ENCODE results near the gene EPOP. TPM values are rescaled to one million over a fixed set of nuclear protein-coding genes. Genes with fewer than 3 reads are reported as not detected.

EPOP gene
- total RNA-seq, 1 donor from 2014 or later: 1.2 TPM

DNA sequence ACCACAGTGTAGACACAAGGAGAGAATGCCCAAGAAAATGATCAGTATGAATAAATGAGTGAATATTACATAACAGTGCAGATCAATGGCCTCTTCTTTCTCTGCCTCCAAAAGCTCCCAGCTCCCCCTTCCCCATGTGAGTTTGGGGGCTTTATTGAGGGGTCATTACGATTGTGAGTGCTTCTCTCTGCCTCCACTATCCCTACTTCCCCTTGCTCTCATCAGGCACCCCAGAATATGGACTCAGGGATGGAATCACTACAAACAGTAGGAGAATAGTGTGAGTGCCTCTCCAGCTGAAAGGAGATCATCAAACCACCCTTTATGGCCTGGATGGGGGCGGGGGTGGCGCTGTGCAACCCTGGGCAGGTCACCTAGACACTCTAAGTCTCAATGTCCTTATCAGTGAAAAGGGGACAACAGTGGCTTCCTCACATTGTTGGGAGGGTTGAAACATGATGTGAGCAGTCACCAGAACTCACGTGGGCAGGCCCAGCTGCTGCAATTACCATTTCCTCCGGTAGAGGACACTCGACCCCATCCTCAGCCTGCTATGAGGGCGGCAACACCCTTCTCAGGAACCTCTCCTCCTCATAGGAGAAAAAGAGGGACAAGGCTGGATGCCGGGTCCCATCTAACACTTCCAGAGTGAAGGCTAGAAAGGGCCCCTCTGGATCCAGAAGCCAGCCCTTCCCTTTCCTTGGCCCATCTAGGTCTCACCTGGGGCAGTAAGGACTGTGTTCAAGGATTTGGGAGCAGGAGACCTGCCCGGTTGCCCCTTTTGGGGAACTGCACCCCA is 2.1 kb upstream of the EPOP start:
- DNase-seq (ENCODE audit: low read depth): peak; percentile 90

DNA sequence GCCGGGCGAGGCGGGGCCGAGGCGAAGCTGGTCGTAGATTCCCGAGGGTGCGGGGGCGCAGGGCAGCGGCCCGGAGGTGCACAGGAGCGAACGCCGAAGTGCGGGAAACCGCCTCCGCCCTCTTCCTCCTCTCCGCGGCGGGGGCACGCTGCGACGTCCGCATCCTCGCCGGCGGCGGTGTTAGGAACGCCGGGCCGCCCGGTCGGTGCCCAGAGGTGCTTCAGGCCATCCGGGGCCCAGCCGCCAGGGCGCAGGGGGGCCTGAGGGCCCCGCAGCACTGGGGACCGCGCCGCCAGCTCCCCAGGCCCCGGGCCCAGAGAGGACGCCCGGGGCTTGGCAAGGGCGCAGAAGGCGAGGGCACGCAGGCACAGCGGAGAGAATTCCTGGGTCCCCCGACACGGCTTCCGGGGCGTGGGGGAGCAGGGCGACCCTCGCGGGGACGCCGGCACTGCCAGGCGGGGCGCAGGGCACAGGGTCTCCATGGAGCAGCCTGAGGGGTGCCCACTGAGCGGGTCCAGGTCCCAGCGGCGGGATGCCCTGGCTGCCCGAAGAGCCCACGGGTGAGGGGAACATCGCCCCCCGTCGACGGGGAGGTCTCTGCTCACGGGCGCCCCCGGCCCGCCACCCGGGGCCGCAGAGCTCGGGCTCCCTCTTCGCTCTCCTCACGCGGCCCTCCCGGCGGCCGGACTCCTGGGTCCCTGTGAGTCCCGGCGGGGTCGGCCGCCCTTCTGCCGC is 576 bp downstream of the EPOP start:
- DNase-seq (ENCODE audit: low read depth): no peak

DNA sequence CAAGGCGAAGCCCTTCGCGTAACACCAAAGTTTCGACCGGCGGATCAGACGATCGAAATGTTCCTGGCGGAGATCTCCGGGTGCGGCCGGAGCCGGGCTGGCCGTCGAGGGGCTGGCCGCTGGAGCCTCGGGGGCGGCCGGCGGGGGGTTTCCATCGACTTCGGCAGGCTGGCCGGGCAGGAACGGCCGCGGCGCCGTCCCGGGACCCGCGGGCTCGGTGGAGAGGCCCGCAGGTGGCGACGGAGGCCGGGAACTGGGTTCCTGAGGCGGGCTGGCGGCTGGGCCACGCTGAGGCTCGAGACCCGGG is 1.1 kb downstream of the EPOP start:
- no peak for DNase-seq (ENCODE audit: low read depth)

DNA sequence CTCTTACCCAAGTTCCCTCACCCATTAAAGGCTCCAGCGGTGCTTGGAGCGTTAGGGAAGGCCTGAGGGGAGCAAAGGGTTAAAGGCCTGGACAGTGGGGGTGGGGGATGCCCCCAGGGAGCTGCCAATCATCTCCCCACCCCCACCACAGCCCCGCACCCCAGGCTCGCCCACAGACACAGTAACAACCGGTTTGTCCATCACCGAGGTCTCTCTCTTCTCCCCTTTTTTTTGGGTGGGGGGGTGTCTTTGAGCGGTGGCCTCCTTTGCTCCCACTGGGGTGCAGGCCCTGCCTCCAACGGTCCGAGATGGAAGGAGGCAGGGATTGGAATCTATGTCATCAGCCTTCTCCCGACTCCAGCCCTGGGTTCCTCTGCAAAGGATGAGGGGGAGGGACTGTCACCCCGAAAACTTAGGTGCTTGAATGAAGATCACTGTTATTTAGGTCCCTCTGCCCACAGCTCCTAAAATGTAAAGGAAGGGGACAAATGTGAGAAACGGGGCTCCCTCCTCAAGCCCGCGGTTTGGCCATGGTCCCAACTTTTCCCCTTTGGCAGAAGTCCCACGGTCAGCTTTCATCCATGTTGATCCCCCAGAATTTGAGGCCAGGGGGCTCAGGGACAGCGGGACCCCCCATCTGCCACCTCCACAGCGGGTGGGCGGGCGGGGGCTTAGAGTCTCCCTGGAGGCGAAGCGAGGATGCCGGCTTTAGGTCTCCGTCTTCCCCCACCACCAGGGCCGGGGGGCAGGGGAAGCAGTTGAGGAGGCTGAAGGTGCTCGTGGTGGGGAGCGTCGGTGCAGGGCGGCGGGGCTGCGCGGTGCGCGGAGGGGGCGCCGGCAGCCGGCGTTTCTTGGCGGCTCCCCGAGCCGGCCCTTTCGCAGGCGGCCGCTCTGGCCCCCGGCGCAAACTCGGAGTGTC is 1.7 kb downstream of the EPOP start:
- DNase-seq (ENCODE audit: low read depth): no peak

DNA sequence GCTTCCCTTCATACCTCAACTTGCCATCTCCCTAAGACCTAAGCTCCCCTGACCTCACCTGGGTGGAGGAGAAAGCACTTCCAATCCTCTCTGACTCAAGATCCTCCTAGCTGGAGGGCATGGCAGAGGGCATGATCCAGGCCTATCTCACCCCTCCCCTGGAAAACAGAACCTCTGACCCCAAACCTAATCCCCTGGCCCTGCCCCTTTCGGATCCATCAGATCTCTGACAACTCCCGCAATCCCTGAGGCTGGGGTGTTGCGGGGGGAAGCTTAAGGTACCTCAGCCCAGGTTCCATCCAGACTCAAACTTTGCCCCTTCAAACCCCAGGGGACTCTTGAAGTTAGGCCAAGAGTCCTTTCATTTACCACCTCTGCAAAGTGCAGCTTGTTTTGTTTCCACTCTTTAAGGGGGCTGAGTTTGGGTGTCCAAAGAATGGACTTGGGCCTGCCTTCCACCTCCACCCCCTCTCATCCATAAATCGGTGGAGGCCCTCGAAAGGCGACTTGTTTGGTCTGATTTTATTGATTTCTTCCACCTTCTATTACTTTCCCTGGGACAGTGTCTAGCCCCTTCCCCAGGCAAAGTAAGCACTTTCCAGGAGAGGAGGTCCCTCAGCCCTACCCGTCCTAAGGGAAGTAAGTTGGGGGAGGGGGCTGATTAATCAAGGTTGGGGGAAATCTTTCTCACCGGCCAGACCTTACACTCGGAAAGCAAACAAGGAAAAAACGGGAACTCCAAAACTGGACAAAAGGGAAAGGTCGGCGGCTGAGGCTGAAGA is 2.6 kb downstream of the EPOP start:
- no peak for DNase-seq (ENCODE audit: low read depth)

DNA sequence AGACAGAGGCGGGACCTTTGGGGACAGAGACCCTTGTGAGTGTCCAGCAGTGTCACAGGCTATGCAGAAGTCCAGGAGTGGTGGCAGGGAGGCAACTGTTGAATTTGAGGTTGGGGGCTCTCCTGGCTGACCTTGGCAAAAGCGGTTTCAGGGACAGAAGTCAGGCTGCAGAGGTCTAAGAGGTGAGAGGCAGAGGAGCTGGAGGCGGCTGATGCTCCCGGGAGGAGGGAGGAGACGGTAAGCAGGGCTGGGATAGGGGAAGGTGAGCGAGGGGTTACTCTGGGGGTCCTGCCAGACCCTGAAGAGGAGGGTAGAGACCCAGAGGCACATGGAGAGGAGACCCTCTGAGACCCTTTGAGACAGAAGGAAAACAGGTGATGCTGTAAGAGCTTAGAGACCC is 5.2 kb downstream of the EPOP start:
- no peak for DNase-seq (ENCODE audit: low read depth)

DNA sequence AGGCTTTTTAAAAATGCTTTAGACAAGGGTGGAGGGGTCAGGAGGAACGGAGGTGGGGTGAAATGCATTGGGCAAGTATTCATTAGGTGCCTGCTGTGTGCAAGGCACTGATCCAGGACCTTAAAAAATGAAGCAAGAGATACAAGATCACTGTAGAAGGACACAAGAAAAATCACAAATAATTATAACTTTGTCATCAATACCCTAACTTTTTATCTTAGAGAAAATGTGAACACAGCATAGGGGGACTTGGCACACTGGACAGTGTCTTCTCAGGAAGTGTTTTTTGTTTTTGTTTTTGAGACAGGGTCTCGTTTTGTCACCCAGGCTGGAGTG is 7.0 kb downstream of the EPOP start:
- no peak for DNase-seq (ENCODE audit: low read depth)

DNA sequence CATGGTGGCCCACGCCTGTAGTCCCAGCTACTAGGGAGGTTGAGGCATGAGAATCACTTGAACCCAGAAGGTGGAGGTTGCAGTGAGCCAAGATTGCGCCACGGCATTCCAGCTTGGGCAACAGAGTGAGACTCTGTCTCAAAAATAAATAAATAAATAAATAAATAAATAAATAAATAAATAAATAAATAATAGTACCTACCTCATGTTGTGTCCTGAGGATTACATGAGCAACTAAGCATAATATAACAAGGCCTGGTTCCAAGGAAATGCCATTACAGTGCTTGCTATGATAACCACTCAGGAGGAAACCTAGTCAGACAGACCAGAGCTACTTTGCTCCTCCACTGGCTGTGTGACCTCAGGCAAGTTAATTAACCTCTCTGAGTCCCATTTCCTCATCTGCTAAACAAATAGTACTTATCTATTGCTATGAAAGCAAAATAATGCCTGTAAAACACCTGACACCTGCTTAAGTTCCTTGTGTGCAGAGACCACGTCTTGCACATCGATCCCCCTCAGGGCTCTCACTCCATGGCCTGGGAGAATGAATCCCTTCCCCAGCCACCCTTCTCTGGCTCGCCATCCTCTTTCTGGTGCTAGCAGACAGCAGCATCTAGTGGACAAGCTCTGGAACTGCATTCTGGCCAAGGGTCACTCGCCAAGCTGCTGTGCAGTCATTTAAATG is 7.5 kb downstream of the EPOP start:
- DNase-seq (ENCODE audit: low read depth): peak; percentile 71

DNA sequence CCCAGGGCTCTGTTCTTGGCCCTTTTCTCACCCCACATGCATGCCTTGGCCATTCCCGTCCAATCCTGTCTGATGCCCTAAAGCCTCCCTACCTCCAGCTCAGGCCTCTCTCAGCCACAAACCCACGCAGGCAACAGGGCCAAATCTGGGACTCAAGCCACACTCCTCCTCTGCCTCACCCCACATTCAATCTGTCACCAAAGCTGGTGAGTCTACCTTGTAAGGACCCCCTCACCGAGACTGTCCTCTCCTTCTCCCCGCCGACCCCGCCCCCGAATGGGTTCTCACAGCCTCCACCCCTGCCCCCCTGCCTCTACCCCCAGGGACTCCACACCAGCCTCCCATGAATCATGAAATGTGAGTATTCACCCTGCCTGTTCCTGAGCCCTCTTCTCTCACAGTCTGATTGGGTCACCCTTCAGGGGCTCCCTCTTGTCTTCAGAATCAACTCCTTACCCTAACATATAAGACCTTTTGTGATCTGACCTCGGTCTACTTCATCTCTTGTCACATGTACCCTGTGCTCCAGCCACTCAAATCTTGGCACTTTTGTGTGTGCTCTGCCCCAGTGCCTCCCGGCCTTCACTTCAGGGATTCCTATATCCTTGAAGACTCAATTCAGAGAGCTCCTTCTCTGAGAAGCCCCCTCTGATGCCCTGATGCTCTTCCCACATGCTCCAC is 10.7 kb downstream of the EPOP start:
- no peak for DNase-seq (ENCODE audit: low read depth)

DNA sequence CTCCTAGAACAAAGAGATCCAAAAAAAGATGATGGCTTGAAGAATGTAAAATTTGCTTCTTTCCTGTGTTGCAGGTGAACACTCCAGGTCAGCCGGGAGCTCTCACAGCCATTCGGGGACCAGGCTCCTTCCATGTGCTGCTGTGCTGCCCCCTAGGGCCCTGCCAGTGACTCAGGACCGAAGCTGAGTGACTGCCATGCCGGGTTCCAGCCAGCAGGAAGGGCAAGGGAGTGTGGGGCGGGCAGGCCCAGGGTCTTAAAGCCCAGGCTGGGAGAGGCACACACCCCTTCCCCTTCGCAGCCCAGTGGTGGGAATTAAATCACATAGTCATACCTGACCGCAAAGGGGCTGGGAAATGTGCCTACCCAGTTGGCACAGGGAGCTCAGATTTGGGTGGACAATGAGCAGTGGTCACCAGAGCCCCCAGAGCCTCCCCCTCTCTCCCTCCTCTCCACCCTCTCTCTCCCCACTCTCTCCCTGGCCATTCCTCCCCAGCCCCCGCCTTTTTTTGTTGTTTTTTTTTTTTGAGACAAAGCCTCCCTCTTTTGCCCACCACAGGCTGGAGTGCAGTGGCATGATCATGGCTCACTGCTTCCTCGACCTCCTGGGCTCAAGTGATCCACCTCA is 11.5 kb downstream of the EPOP start:
- peak; percentile 59 for DNase-seq (ENCODE audit: low read depth)

DNA sequence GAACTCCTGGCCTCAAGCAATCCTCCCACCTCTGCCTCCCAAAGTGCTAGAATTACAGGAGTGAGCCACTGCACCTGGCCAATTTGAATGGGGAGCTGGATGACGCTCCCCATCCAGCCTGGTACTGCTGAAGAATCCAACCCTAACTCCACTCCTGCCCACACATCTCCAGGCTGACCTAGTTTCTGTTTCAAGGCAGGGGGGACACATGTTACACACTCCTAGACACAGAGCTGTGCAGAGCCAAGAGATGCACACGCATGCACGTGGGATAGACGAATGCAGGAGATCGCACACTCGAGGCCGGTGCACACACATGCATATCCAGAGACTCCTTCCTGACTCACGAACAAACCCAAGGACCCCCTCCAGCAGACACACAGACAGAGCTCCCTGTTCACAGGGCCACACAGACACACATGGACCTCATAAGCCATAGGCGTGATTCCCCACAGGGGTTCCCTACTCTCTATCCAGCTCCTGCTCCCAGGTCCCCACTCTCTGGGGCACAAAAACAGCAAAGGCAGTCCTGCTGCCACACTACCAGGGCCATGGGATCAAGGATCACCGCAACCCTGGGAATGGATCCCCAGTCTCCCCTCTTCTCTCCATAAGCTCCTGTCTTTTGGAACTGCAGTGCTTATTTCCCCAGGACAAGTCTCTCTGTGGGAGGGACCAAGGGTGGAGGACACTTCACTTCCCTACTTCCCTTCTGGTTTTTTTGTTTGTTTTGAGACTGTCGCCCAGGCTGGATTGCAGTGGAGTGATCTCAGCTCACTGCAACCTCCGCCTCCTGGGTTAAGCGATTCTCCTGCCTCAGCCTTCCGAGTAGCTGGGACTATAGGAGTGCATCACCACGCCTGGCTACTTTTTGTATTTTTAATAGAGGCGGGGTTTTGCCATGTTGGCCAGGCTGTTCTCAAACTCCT is 14.4 kb downstream of the EPOP start:
- no peak for DNase-seq (ENCODE audit: low read depth)

DNA sequence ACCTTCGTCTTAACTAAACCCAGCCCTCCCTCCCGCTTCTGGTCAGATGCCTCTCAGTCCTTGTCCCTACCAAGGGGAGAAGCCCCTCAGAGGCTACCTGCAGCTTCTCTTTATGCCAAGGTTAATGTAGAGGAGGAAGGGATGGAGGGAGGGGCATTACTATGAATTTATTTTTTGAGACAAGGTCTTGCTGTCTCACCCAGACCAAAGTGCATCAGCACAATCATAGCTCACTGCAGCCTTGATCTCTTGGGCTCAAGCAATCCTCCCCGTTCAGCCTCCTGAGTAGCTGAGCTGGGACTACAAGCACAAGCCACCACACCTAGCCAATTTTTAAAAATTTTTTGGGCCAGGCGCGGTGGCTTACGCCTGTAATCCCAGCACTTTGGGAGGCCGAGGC is 15.3 kb downstream of the EPOP start:
- DNase-seq (ENCODE audit: low read depth): no peak

DNA sequence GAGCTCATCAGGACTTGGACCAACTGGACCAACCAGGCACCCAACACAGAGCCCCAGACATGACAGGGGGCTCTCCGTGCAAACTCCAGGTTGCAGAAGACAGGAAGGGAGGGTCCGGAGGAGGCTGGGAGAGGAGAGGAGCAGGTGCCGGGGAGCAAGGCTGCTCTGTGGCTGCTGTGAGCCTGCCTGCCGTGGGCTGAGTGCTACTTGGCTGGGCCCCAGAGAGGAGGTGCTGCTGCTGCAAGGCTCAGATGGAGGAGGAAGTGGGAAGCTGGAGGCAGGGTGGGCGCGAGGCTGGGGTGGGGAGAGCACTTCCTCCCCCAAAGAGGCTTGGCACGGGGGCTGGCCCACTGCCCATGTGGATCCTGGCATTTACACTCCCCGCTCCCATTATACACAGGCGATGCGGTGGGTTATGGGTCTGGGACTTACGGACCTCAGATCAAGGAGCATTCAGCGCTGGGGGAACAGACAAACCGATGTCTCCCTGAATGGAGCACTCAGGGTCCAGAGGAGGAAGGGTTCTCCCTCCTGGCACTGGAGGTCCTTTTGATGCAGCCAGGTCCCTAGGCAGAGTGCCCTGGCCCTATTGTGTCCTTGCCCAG is 15.9 kb downstream of the EPOP start:
- no peak for DNase-seq (ENCODE audit: low read depth)

DNA sequence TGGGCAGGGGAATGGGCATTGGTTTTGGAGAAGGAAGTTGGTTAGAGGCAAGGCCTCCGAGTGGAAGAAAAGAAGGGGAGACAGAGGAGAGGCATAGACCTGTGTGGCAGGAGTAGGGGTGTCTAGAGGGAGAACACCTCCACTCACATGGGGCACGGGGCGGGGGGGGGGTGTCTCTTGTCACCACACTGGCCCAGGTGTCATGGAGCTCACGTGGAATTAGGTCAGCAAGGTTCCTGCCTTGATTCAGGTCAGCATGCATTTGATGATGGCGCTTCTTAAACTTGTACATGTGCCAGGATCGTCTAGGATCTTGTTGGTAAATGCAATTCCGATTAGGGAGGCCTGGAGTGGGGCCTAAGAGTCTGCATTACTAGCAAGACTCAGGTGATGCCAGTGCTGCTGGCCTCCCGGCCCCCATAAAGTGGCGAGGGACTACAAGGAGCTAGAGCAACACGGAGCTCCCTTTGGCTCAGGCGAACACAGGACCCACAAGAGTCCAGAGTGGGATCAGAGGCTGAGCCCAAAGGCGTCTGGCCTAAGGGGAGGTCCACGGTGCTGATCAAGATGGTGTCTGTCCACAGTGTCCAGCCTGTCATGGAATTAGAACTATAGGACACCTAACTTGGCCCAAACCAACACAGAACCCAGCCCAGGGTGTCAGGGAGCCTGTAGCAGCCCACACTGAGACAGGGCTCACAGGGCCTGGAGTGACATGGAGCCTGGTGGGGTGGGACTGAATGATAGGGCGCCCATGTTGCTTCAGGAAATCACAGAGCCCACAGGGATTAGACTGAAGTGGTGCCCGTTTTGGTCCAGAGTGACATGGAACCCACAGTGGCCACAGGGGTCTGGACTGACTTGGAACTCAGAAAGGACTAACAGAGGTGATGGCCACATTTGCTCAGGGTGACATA is 16.7 kb downstream of the EPOP start:
- no peak for DNase-seq (ENCODE audit: low read depth)

DNA sequence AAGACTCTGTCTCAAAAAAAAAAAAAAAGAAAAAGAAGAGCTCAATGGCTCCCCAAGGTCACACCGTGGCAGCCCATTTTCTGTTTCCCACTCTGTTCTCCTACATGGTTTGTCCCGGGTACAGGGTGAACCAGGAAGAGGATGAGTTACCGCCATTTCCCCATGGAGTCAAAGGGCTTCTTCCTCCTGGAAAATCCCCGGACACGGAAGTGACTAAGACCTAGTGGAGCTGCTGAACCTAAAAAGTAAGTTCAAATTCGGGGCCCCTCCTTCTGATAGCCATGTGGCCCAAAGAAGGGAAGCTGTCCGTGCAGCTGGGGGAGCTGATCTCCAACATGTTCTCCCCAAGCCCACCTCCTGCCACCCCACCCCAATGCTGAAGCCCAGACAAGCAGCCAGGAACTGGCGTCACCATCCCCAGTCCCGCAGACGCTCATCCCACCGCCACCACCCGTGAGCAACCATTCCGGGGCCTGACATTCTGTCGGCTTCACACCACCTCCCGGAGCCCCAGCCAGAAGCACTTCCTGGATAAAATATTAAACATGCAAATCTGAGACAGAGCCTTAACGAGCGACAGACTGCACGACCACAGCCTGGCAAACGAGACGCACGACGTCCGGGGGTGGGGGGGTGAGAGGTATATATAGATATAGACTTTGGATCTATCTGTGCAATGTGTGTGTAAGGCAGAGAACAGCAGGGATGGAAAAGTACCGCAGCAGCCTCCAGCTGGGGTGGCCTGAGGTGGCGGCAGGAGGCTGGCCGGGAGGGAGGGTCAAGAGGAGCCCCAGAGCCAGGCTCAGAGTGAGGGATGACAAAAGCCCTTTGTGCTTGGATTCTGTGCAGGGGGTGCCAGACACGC is 17.6 kb downstream of the EPOP start:
- DNase-seq (ENCODE audit: low read depth): no peak
